ENCODE data around the gene UBE2G1. TPM values are rescaled to one million over a fixed set of nuclear protein-coding genes. Genes with fewer than 3 reads are reported as not detected.

The UBE2G1 gene
- total RNA-seq, 1 donor from 2014 or later: 88.0 TPM

DNA sequence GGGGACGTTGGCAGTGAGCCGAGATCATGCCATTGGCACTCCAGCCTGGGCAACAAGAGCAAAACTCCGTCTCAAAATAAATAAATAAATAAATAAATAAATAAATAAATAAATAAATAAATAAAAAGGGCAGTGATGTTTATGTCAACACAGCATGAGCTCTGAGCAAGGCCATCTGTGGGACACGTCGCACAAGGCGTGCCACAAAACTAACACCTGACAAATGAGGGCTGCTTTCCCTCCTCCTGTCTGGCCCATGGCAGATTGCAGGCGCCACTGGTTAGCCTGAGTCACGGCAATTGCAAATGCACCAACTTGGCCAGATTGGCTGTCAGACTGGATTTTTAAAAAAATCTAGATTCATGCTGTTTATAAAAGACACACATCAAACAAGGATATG is 41.4 kb upstream of the UBE2G1 start:
- Mint-ChIP-seq H3K27me3 (ENCODE audit: unreplicated experiment) (no peaks in the 10 kb centered on the region), H3K4me3 (ENCODE audit: unreplicated experiment) (no peak overlapping the region), H3K27ac (ENCODE audit: unreplicated experiment) (no peak overlapping the region), H3K4me1 (ENCODE audit: unreplicated experiment) (no peaks in the 10 kb centered on the region), H3K9me3 (ENCODE audit: unreplicated experiment) (no peaks in the 10 kb centered on the region), H3K36me3 (ENCODE audit: low read depth, unreplicated experiment) (no peaks in the 10 kb centered on the region)
- DNase-seq (ENCODE audit: low spot score): no peak
- TF ChIP-seq, protein P1, sequence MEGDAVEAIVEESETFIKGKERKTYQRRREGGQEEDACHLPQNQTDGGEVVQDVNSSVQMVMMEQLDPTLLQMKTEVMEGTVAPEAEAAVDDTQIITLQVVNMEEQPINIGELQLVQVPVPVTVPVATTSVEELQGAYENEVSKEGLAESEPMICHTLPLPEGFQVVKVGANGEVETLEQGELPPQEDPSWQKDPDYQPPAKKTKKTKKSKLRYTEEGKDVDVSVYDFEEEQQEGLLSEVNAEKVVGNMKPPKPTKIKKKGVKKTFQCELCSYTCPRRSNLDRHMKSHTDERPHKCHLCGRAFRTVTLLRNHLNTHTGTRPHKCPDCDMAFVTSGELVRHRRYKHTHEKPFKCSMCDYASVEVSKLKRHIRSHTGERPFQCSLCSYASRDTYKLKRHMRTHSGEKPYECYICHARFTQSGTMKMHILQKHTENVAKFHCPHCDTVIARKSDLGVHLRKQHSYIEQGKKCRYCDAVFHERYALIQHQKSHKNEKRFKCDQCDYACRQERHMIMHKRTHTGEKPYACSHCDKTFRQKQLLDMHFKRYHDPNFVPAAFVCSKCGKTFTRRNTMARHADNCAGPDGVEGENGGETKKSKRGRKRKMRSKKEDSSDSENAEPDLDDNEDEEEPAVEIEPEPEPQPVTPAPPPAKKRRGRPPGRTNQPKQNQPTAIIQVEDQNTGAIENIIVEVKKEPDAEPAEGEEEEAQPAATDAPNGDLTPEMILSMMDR (IDR thresholded peaks at IDR 0.05; ENCODE audit: unreplicated experiment): no peak

DNA sequence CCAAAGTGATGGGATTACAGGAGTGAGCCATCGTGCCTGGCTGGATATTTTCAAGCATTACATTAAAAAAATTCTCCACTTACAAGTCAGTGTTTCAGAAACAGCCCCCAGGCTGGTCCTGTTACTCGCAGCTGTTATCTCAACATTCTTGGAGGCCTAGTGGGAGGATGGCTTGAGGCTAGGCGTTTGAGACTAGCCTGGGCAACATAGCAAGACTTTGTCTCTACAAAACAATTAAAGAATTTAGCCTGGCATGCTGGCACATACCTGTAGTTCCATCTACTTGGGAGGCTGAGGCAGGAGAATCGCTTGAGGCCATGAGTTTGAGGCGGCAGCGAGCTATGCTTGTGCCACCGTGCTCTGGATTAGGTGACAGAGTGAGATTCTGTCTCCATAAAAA is 40.7 kb upstream of the UBE2G1 start:
- Mint-ChIP-seq H3K9me3 (ENCODE audit: unreplicated experiment) (no peaks in the 10 kb centered on the region), H3K4me3 (ENCODE audit: unreplicated experiment) (no peak overlapping the region), H3K27ac (ENCODE audit: unreplicated experiment) (no peak overlapping the region), H3K27me3 (ENCODE audit: unreplicated experiment) (peaks cover under 1% of the 10 kb centered on the region), H3K36me3 (ENCODE audit: low read depth, unreplicated experiment) (no peaks in the 10 kb centered on the region), H3K4me1 (ENCODE audit: unreplicated experiment) (no peaks in the 10 kb centered on the region)
- no peak for DNase-seq (ENCODE audit: low spot score)
- TF ChIP-seq, protein P1 (IDR thresholded peaks at IDR 0.05; ENCODE audit: unreplicated experiment): no peak

DNA sequence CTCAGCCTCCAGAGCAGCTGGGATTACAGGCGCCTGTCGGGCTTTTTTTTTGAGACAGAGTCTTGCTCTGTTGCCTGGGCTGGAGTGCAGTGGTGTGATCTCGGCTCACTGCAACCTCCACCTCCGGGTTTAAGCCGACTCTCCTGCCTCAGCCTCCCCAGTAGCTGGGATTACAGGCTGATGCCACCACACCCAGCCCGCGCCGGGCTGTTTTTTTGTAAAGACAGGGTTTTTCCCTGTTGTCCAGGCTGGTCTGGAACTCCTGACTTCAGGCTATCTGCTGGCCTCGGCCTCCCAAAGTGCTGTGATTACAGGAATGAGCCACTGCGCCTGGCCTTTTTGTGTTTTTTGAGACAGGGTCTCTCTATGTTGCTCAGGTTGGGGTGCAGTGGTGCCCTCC is 39.9 kb upstream of the UBE2G1 start:
- Mint-ChIP-seq H3K27me3 (ENCODE audit: unreplicated experiment) (peaks cover 3% of the 10 kb centered on the region), H3K9me3 (ENCODE audit: unreplicated experiment) (no peaks in the 10 kb centered on the region), H3K4me1 (ENCODE audit: unreplicated experiment) (no peaks in the 10 kb centered on the region), H3K4me3 (ENCODE audit: unreplicated experiment) (no peak overlapping the region), H3K36me3 (ENCODE audit: low read depth, unreplicated experiment) (no peaks in the 10 kb centered on the region), H3K27ac (ENCODE audit: unreplicated experiment) (no peak overlapping the region)
- DNase-seq (ENCODE audit: low spot score): no peak
- TF ChIP-seq, protein P1 (IDR thresholded peaks at IDR 0.05; ENCODE audit: unreplicated experiment): no peak

DNA sequence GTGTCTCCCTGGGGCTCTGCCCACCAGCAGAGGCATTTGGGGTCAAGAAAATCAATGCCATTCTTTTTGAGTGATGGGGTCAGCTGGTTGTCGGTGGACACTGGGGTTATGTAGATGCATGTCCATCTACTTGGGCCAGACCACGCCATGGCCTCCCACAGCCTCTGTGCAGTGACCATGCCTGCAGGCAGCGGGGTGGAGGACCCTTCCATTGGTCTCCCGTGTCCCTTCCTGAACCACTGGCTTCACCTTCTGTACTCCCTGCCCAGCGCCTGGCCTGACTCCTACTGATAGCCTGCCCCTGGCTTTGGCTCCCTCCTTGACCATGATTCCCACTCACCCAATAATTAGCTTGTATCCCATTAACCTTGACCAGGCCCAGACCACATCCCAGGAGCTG is 39.2 kb upstream of the UBE2G1 start:
- H3K4me3 Mint-ChIP-seq (ENCODE audit: unreplicated experiment): no peak overlapping the region
- no peaks in the 10 kb centered on the region for H3K36me3 Mint-ChIP-seq (ENCODE audit: low read depth, unreplicated experiment)
- TF ChIP-seq, protein P1 (IDR thresholded peaks at IDR 0.05; ENCODE audit: unreplicated experiment): no peak
- no peak overlapping the region for H3K27ac Mint-ChIP-seq (ENCODE audit: unreplicated experiment)
- no peak for DNase-seq (ENCODE audit: low spot score)
- no peaks in the 10 kb centered on the region for H3K9me3 Mint-ChIP-seq (ENCODE audit: unreplicated experiment)
- peaks cover 3% of the 10 kb centered on the region for H3K27me3 Mint-ChIP-seq (ENCODE audit: unreplicated experiment)
- H3K4me1 Mint-ChIP-seq (ENCODE audit: unreplicated experiment): no peaks in the 10 kb centered on the region

DNA sequence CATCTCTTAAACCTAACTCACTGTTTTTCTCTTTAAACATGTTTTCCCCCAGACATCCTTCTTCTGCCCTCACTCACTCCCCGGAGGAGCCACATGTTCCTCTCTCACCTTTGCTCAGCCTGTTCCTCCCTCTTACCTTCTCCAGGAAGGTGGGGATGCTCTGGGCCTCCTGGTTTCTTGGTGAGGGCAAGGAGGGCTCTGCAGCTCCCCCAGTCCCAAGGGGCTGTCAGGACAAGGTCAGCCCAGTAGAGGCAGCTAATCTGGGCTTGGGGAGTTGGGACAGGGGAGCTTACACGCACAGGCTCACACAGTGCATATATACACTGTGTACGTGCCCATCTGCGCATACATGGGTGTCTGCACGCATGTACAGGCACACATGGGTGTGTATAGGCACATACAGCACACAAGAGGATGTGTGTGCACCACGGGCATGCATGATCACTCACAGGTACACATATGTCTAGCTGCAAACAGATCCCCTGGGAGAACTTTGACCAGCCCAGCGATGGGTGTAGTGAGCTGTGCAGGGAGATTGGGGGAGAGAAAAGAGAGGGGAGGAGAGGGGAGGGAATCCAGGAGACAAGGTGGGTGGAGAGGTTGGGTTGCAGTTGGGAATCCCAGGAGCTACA is 38.7 kb upstream of the UBE2G1 start:
- no peak overlapping the region for H3K4me3 Mint-ChIP-seq (ENCODE audit: unreplicated experiment)
- no peak for DNase-seq (ENCODE audit: low spot score)
- TF ChIP-seq, protein P1 (IDR thresholded peaks at IDR 0.05; ENCODE audit: unreplicated experiment): no peak
- no peak overlapping the region for H3K27ac Mint-ChIP-seq (ENCODE audit: unreplicated experiment)
- no peaks in the 10 kb centered on the region for H3K4me1 Mint-ChIP-seq (ENCODE audit: unreplicated experiment)
- H3K27me3 Mint-ChIP-seq (ENCODE audit: unreplicated experiment): peaks cover 3% of the 10 kb centered on the region
- H3K9me3 Mint-ChIP-seq (ENCODE audit: unreplicated experiment): no peaks in the 10 kb centered on the region
- no peaks in the 10 kb centered on the region for H3K36me3 Mint-ChIP-seq (ENCODE audit: low read depth, unreplicated experiment)

Data from endothelial cell (in vitro differentiated cells).